ENCODE data around the gene SPINK2.

- no peak for TF ChIP-seq EZH2 (IDR thresholded peaks at IDR 0.05)
- TF ChIP-seq POLR2AphosphoS5 (IDR thresholded peaks at IDR 0.05; ENCODE audit: borderline replicate concordance, low read depth, low read length), result no peak
Observed at GRCh38 chr4:56821381-56822243, at the start of gene SPINK2.

Measured in SK-N-MC (cell line).